LNCAP (cell line): Measurements from ENCODE around the gene FAM47E.

Experiments used
- TF ChIP-seq, protein P1 (sequence below): fragments of 450-650 bp; IDR thresholded peaks from 2 replicates; pipeline ENCODE4 v1.5.1; 2017; ENCODE audit warnings: mild to moderate bottlenecking

FAM47E gene

DNA sequence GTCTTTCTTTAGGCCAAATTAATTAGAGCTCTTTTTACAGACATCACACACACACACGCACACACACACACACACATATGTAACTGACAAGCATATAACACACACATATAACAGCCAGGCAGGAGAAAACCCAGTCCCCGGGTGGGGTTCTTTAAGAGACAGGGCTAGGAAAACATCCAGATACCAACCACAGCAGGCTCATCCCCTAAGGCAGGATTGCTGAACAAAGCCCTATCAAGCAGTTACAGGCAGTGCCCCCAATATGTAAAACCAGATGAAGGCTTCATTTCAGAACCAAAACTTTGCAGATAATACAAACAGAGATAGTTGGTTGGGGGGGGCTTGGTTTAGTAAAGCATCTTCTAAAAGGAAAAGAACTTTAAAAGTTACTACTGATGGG, 18.0 kb upstream of the FAM47E start:
- TF ChIP-seq, protein P1, sequence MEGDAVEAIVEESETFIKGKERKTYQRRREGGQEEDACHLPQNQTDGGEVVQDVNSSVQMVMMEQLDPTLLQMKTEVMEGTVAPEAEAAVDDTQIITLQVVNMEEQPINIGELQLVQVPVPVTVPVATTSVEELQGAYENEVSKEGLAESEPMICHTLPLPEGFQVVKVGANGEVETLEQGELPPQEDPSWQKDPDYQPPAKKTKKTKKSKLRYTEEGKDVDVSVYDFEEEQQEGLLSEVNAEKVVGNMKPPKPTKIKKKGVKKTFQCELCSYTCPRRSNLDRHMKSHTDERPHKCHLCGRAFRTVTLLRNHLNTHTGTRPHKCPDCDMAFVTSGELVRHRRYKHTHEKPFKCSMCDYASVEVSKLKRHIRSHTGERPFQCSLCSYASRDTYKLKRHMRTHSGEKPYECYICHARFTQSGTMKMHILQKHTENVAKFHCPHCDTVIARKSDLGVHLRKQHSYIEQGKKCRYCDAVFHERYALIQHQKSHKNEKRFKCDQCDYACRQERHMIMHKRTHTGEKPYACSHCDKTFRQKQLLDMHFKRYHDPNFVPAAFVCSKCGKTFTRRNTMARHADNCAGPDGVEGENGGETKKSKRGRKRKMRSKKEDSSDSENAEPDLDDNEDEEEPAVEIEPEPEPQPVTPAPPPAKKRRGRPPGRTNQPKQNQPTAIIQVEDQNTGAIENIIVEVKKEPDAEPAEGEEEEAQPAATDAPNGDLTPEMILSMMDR: no peak

DNA sequence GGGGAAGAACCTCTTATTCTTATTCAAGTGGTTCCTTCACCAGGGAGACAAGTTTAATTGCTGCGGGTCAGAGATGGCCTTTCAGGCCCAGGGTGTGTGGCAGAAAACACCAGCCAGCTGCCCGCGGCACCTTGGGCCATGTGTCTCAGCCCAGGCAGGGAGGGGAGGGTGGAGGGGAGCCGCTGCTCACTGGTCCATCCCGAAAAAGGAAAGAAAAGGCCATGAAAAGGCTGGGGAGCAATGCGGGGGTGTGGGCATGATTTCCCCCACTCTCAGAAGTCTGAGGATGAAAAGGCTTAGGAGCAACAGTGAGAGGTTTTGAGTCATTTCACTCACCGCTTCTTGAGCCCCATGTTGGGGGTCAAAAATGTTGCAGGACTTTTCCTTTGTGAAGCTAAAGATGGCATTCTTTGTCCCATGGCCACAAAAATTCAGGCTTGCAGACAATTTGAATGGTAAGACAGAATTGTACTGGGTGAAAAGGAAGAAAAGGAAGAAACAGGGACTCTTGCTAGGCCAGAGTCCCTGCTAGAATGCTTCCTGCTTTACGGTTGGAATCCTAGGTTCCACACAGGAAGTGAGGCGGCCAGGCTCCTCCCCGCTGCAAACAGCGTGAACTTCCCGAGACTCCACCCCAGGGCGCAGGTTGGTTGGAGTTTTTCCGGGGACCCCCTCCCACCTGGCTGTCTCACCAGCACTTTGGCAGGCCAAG, 17.4 kb upstream of the FAM47E start:
- TF ChIP-seq, protein P1: no peak

DNA sequence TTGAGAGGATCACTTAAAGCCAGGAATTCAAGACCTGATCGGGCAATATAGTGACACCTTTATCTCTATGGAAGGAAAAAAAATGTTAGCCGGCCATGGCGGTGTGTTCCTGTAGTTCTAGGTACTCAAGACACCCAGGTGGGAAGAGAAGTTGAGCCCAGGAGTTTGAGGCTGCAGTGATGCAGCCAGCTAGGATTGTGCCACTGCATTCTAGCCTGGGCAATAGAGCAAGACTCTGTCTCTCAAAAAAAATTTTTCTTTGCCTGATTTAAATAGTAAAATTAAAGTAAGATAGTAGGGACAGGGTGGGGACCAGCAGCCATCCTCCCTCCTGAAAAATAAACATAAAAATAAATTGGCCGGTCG, 16.9 kb upstream of the FAM47E start:
- TF ChIP-seq, protein P1: no peak

- TF ChIP-seq, protein P1: no peak
Observed at GRCh38 chr4:76235407-76235806, 16.1 kb upstream of the FAM47E start.

DNA sequence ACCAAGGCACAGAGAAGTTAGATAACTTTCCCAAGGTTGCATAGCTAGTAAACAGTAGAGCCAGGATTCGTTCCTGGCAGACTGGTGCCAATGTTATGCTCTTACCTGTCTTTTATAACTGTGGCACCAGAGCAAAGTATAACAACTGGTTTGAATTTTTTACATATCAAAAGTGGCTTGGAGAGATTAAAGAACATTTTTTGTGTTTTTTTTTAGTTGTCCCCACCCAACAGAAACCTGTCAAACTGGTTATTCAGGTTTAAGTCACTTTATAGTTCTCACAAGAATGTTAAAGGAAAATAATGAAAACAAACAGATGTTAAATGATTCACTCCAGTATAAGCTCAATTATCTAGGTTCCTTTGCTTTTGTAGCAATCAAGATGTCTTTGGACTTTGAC, 15.6 kb upstream of the FAM47E start:
- TF ChIP-seq, protein P1: no peak

GRCh38 chr4:76238236-76238635, 13.3 kb upstream of the FAM47E start:
- TF ChIP-seq, protein P1: no peak

- TF ChIP-seq, protein P1: no peak
Observed at GRCh38 chr4:76238701-76239100, 12.8 kb upstream of the FAM47E start.

GRCh38 chr4:76240236-76240635, 11.3 kb upstream of the FAM47E start:
- TF ChIP-seq, protein P1: no peak
